SK-N-MC (cell line): ENCODE measurements around the gene IGF2BP2.

Experiments
- DNase-seq: peaks from one replicate; pipeline ENCODE4 v3.0.0-alpha.2; 2011; ENCODE audit warnings: low read depth, low spot score
- H3K27ac ChIP-seq: fragments of 200-600 bp; sonication (generic); 2 replicates; pipeline ENCODE4 v1.5.1; 2016; ENCODE audit warnings: mixed run types
- H3K36me3 ChIP-seq: fragments of 200-600 bp; sonication (generic); 2 replicates; pipeline ENCODE4 v1.6.1; 2017; ENCODE audit warnings: antibody characterized with exemption, low read length, mixed read lengths; ENCODE audit not compliant: insufficient read depth
- H3K4me3 ChIP-seq: fragments of 200-600 bp; sonication (generic); 2 replicates; pipeline ENCODE4 v1.5.1; 2016
- H3K9ac ChIP-seq: fragments of 200-600 bp; sonication (generic); 2 replicates; pipeline ENCODE4 v1.8.0; 2017; ENCODE audit warnings: mixed run types, mixed read lengths; ENCODE audit not compliant: insufficient read length
- H3K9me3 ChIP-seq: fragments of 200-600 bp; sonication (generic); 2 replicates; pipeline ENCODE4 v1.6.1; 2017; ENCODE audit warnings: low read depth, mild to moderate bottlenecking, antibody characterized with exemption, low read length, moderate library complexity, mixed read lengths
- EZH2 ChIP-seq: fragments of 200-600 bp; sonication (generic); IDR thresholded peaks from one replicate; pipeline ENCODE4 v1.6.1; 2017; ENCODE audit warnings: antibody characterized with exemption
- FOXP2 ChIP-seq: optimal IDR thresholded peaks from 2 replicates; pipeline ENCODE3; 2011; ENCODE audit warnings: mild to moderate bottlenecking, moderate library complexity; ENCODE audit not compliant: insufficient read depth; ENCODE audit errors: extremely low read length, control extremely low read depth
- POLR2AphosphoS5 ChIP-seq: IDR thresholded peaks from 2 replicates; pipeline ENCODE4 v1.6.1; 2012; ENCODE audit warnings: mild to moderate bottlenecking, low read depth, low read length, borderline replicate concordance

The IGF2BP2 gene

DNA sequence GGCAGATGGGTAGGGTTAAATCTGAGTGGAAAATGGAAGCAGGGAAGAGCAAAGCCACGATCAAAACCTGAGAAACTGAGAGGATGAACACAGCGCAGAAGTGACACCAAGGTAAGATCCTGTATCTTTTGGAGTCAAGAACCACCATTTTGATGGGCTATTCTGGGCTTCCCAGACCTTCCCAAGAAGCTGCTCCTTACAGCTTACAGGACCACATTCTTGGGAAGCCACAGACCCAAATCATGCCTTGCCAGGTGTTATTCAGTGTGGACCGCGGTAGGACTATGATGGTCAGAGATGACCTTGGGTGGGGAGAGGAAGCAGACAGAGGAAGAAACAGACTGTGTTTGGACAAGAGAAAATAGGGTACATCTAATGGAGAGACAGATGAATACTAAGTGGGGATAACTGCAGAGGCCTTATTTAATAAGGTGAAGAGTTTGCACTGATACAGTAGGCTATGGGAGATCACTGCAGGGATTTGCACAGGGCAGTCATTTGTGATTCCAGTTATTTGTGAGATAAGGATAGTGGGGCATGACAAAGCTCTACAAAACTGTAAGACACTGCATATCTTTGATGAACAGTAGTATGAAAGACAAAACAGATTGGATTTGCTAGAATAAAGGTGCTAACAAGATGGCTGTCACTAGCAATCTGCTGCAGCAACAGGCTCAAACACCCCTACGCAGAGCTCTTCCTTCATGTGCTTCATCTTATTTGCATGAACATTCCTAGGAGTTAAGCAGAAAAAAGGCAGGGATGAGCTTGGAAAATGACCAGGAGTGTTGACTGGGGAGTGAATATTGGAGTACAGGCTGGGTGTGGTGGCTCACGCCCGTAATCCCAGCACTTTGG lies 105.9 kb downstream of the IGF2BP2 start:
- H3K4me3 ChIP-seq, result no peak overlapping the region
- H3K27ac ChIP-seq, result no peak overlapping the region
- no peak for TF ChIP-seq FOXP2
- no peak for TF ChIP-seq POLR2AphosphoS5
- TF ChIP-seq EZH2, result no peak
- DNase-seq, result no peak
- no peak overlapping the region for H3K9ac ChIP-seq
- H3K9me3 ChIP-seq, result no peaks in the 10 kb centered on the region
- H3K36me3 ChIP-seq, result peaks cover 5% of the 10 kb centered on the region; the same call in 1 of the 2 replicates

GRCh38 chr3:185717627-185718402 lies 107.0 kb downstream of the IGF2BP2 start:
- DNase-seq, result no peak
- no peak overlapping the region for H3K4me3 ChIP-seq
- no peak overlapping the region for H3K9ac ChIP-seq
- peaks cover 5% of the 10 kb centered on the region; the same call in 1 of the 2 replicates for H3K36me3 ChIP-seq
- H3K27ac ChIP-seq, result peak overlapping the region; percentile 44
- no peak for TF ChIP-seq POLR2AphosphoS5
- no peak for TF ChIP-seq FOXP2
- TF ChIP-seq EZH2, result no peak
- no peaks in the 10 kb centered on the region for H3K9me3 ChIP-seq

- Histone ChIP-seq H3K27ac (peak overlapping the region; percentile 44), H3K4me3 (no peak overlapping the region)
Observed at GRCh38 chr3:185717121-185717520, 107.7 kb downstream of the IGF2BP2 start.

GRCh38 chr3:185716436-185717108 lies 108.3 kb downstream of the IGF2BP2 start:
- no peak for DNase-seq
- Histone ChIP-seq H3K4me3 (no peak overlapping the region), H3K9me3 (no peaks in the 10 kb centered on the region), H3K27ac (peak overlapping the region; percentile 44; the same call in 1 of the 2 replicates), H3K9ac (no peak overlapping the region), H3K36me3 (peaks cover 5% of the 10 kb centered on the region; the same call in 1 of the 2 replicates)
- TF ChIP-seq FOXP2 (no peak), EZH2 (no peak), POLR2AphosphoS5 (no peak)

More at GRCh38 chr3:185717121-185717520, 107.7 kb downstream of the IGF2BP2 start:
- TF ChIP-seq EZH2 (no peak), POLR2AphosphoS5 (no peak), FOXP2 (no peak)
- DNase-seq, result no peak
- no peak overlapping the region for H3K9ac ChIP-seq
- peaks cover 5% of the 10 kb centered on the region; the same call in 1 of the 2 replicates for H3K36me3 ChIP-seq
- no peaks in the 10 kb centered on the region for H3K9me3 ChIP-seq

GRCh38 chr3:185715091-185715490 lies 109.8 kb downstream of the IGF2BP2 start:
- Histone ChIP-seq H3K27ac (peak overlapping the region; percentile 37; the same call in 1 of the 2 replicates), H3K9ac (no peak overlapping the region), H3K36me3 (no peaks in the 10 kb centered on the region), H3K9me3 (no peaks in the 10 kb centered on the region), H3K4me3 (no peak overlapping the region)
- no peak for DNase-seq
- no peak for TF ChIP-seq FOXP2
- no peak for TF ChIP-seq POLR2AphosphoS5
- no peak for TF ChIP-seq EZH2

DNA sequence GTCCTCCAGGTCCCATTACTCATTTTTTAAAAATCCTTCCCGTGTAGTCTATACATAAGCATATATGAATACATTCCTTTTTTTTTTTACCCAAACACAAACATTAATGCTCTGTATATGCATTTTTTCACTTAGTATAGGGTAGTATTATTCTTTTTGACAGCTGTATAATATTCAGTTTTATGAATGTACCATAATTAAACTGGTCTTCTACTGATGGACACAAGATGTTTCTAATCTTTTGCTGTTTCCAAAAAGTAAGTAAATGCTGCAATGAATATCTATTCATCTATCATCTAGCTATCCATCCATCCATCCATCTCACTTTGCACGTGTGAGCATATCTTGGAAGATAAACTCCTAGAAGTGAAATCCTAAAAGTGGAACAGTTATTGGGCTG lies 110.8 kb downstream of the IGF2BP2 start:
- no peaks in the 10 kb centered on the region for H3K36me3 ChIP-seq
- H3K4me3 ChIP-seq, result no peak overlapping the region
- H3K9me3 ChIP-seq, result no peaks in the 10 kb centered on the region
- DNase-seq, result no peak
- H3K9ac ChIP-seq, result no peak overlapping the region
- H3K27ac ChIP-seq, result no peak overlapping the region
- TF ChIP-seq EZH2 (no peak), FOXP2 (no peak), POLR2AphosphoS5 (no peak)

DNA sequence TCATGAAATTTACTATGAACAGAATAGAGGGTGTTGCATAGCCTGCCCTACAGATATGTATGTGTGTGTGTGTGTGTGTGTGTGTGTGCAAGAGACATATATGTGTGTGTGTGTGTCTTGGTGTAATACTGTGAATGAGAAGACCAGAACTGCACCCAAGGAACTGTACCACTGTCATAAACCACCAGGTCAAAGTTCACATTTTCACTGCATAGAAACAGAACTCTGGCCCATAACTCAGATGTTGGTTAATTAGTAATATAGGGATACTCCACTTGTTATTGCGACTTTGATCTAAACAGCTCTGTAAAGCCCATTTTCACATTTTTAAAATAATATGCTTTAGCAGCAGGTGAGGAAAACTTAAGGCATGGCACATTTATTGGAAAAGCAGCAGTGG lies 111.8 kb downstream of the IGF2BP2 start:
- Histone ChIP-seq H3K27ac (no peak overlapping the region), H3K9ac (no peak overlapping the region), H3K36me3 (no peaks in the 10 kb centered on the region), H3K9me3 (no peaks in the 10 kb centered on the region), H3K4me3 (no peak overlapping the region)
- no peak for DNase-seq
- TF ChIP-seq POLR2AphosphoS5 (no peak), EZH2 (no peak), FOXP2 (no peak)

DNA sequence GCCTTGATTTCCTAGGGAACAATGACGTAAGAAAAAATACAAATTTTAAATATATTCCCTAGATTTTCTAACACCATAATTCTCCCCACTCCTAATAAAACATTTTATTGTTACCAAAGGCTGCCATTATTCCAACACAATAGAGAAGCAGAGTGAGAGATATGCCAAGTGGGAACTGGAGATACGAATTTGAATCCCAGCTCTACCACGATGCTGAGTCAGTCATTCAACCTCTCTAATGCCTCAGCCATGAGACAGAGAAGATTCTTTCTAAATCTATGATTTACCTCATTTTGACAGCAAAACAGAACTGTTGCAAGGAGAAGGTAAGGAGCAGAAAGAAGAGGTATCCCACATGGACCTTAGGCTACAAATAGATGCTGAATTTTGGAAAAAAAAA lies 112.5 kb downstream of the IGF2BP2 start:
- Histone ChIP-seq H3K9me3 (no peaks in the 10 kb centered on the region), H3K27ac (no peak overlapping the region), H3K9ac (no peak overlapping the region), H3K4me3 (no peak overlapping the region), H3K36me3 (no peaks in the 10 kb centered on the region)
- no peak for TF ChIP-seq EZH2
- no peak for DNase-seq
